OCI-LY7 (cell line): Measurements from ENCODE around the gene CHEK2.

ENCODE experiments used
- CTCF ChIP-seq: fragments of 200-600 bp; sonication (generic); conservative IDR thresholded peaks from 2 replicates; pipeline ENCODE4 v1.5.1; 2014; ENCODE audit warnings: mild to moderate bottlenecking, antibody characterized with exemption, low read length, moderate library complexity, mixed read lengths
- EZH2phosphoT487 ChIP-seq: fragments of 200-600 bp; sonication (generic); IDR thresholded peaks from 2 replicates; pipeline ENCODE4 v1.6.1; 2018; ENCODE audit warnings: low read depth, borderline replicate concordance, mild to moderate bottlenecking, mixed run types, antibody characterized with exemption, low read length, moderate library complexity, mixed read lengths

GRCh38 chr22:28715611-28716010 is 26.0 kb downstream of the CHEK2 start:
- TF ChIP-seq CTCF (no peak), EZH2phosphoT487 (no peak)
